Measurements from ENCODE around the gene TRIP10.
"Not testable (repeated sequence)": the region's sequence is repeated elsewhere in the genome, so short reads cannot be mapped to it uniquely, and the experiment has no call there.

TRIP10 gene

GRCh38 chr19:6743714-6744380 lies 4.4 kb downstream of the TRIP10 start:
- DNase-seq (ENCODE audit: low spot score), result no peak

- DNase-seq (ENCODE audit: low spot score), result no peak
Observed at GRCh38 chr19:6744381-6745301, 5.2 kb downstream of the TRIP10 start.

GRCh38 chr19:6745965-6746364 lies 6.5 kb downstream of the TRIP10 start:
- DNase-seq (ENCODE audit: low spot score), result no peak

GRCh38 chr19:6748543-6748942 lies 9.1 kb downstream of the TRIP10 start:
- DNase-seq (ENCODE audit: low spot score), result not testable (repeated sequence)

- no peak for DNase-seq (ENCODE audit: low spot score)
Observed at GRCh38 chr19:6750062-6750461, 10.6 kb downstream of the TRIP10 start.

- DNase-seq (ENCODE audit: low spot score), result no peak
Observed at GRCh38 chr19:6751189-6751588, 11.7 kb downstream of the TRIP10 start.

GRCh38 chr19:6752256-6753177 lies 13.0 kb downstream of the TRIP10 start:
- no peak for DNase-seq (ENCODE audit: low spot score)

GRCh38 chr19:6753178-6754031 lies 13.9 kb downstream of the TRIP10 start:
- peak; percentile 69 for DNase-seq (ENCODE audit: low spot score)

GRCh38 chr19:6754136-6754535 lies 14.7 kb downstream of the TRIP10 start:
- DNase-seq (ENCODE audit: low spot score), result no peak

- DNase-seq (ENCODE audit: low spot score), result no peak
Observed at GRCh38 chr19:6754653-6755463, 15.4 kb downstream of the TRIP10 start.

- no peak for DNase-seq (ENCODE audit: low spot score)
Observed at GRCh38 chr19:6760606-6761005, 21.1 kb downstream of the TRIP10 start.

- no peak for DNase-seq (ENCODE audit: low spot score)
Observed at GRCh38 chr19:6761053-6761676, 21.7 kb downstream of the TRIP10 start.

GRCh38 chr19:6762253-6762797 lies 22.8 kb downstream of the TRIP10 start:
- DNase-seq (ENCODE audit: low spot score), result not testable (repeated sequence)

- peak; percentile 32 for DNase-seq (ENCODE audit: low spot score)
Observed at GRCh38 chr19:6765738-6766356, 26.4 kb downstream of the TRIP10 start.

GRCh38 chr19:6766357-6767080 lies 27.0 kb downstream of the TRIP10 start:
- no peak for DNase-seq (ENCODE audit: low spot score)

GRCh38 chr19:6767081-6767356 lies 27.5 kb downstream of the TRIP10 start:
- DNase-seq (ENCODE audit: low spot score), result no peak

- peak; percentile 96 for DNase-seq (ENCODE audit: low spot score)
Observed at GRCh38 chr19:6767357-6768235, 28.1 kb downstream of the TRIP10 start, which contains the start of gene SH2D3A. Gene SH2D3A (minus strand): TSS chr19:6767435. CDS start chr19:6763748, 3,687 bp downstream.

Measured in CD4-positive, alpha-beta T cell treated with Interleukin-6 at 100 ng/mL for 8 hours (primary cell).